Choroid plexus epithelial cell (primary cell): Measurements from ENCODE around the gene ATP5F1A.
A peak's percentile ranks its signal among the peaks of the same experiment; 100 is the strongest.

ENCODE experiments used
- DNase-seq: peaks from one replicate; pipeline ENCODE4 v3.0.0-alpha.2; 2010; ENCODE audit warnings: low read depth
- H3K4me3 ChIP-seq: 2 replicates; pipeline ENCODE4 v1.5.1; 2011; ENCODE audit warnings: low read depth, mild to moderate bottlenecking, control low read depth, low read length, moderate library complexity
- CTCF ChIP-seq: conservative IDR thresholded peaks from 2 replicates; pipeline ENCODE4 v1.5.1; 2011; ENCODE audit warnings: low read depth, mild to moderate bottlenecking, control low read depth, inconsistent platforms, low read length, moderate library complexity

ATP5F1A gene

GRCh38 chr18:46072959-46073358 lies 25.1 kb downstream of the ATP5F1A start:
- H3K4me3 ChIP-seq: no peak overlapping the region
- DNase-seq: no peak
- no peak for TF ChIP-seq CTCF

GRCh38 chr18:46072376-46072867 lies 25.7 kb downstream of the ATP5F1A start:
- DNase-seq: no peak
- H3K4me3 ChIP-seq: peak overlapping the region; percentile 78
- TF ChIP-seq CTCF: peak; percentile 22

GRCh38 chr18:46071653-46072375 lies 26.3 kb downstream of the ATP5F1A start, which contains the start of gene PSTPIP2:
Gene PSTPIP2, minus strand, starts transcription at chr18:46072260. Its CDS starts 72 bp downstream, at chr18:46072188.
- TF ChIP-seq CTCF: no peak
- peak within 1 kb of the TSS; percentile 78 for H3K4me3 ChIP-seq
- DNase-seq: peak; percentile 67

- DNase-seq: no peak
- H3K4me3 ChIP-seq: peak overlapping the region; percentile 78
- TF ChIP-seq CTCF: no peak
These were observed 27.1 kb downstream of the ATP5F1A start for GRCh38 chr18:46070815-46071652.

- TF ChIP-seq CTCF: no peak
- H3K4me3 ChIP-seq: no peak overlapping the region
- DNase-seq: no peak
These were observed 27.9 kb downstream of the ATP5F1A start for GRCh38 chr18:46070232-46070631.

- no peak overlapping the region for H3K4me3 ChIP-seq
- TF ChIP-seq CTCF: no peak
- DNase-seq: no peak
These were observed 28.6 kb downstream of the ATP5F1A start for GRCh38 chr18:46069524-46069923.
